ENCODE measurements around the gene FBXL15. TPM values are rescaled to one million over a fixed set of nuclear protein-coding genes. Genes with fewer than 3 reads are reported as not detected.

Gene FBXL15
- total and polyA plus RNA-seq, 2 of the 13 experiments (the other 11 are each of a cell fraction or from before 2014, with no cell fraction given), result 4.3 to 8.3 TPM

- Histone ChIP-seq H3K4me1 (ENCODE audit: insufficient read depth, low read length) (peaks cover 35% of the 10 kb centered on the region), H3K4me2 (ENCODE audit: low read depth, low read length) (peak within 1 kb of the TSS; percentile 97), H3K79me2 (ENCODE audit: insufficient read depth, low read length) (peaks cover 5% of the 10 kb centered on the region), H3K4me3 (replicated peaks in 1 of 3; ENCODE audit: insufficient read depth in 1 of 3, low read depth in 2 of 3, low read length in 3 of 3) (peak within 1 kb of the TSS; percentile 74 to 92 (median 91)), H3K27ac (ENCODE audit: extremely low read length, insufficient read depth, low read length) (peak within 1 kb of the TSS; percentile 72), H4K20me1 (ENCODE audit: insufficient read depth, low read length) (no peaks in the 10 kb centered on the region), H2AFZ (ENCODE audit: low read length) (peak within 1 kb of the TSS; percentile 1), H3K9me3 (ENCODE audit: low read length) (no peaks in the 10 kb centered on the region), H3K36me3 (replicated peaks in 1 of 2; ENCODE audit: control insufficient read depth in 1 of 2, insufficient read depth in 2 of 2, low read length in 2 of 2) (no peaks in the 10 kb centered on the region), H3K27me3 (ENCODE audit: control insufficient read depth in 1 of 2, insufficient read depth in 2 of 2, low read length in 2 of 2) (no peaks in the 10 kb centered on the region; a peak in 1 of 5 replicates), H3K9ac (ENCODE audit: insufficient read depth, low read depth, low read length) (peak within 1 kb of the TSS; percentile 85)
- peak; percentile 89 for DNase-seq (ENCODE audit: low spot score)
- peak; percentile 78 for ATAC-seq
- WGBS (ENCODE audit: low lambda C conversion rate), result 3% methylated on average over 24 of the region's 52 CpGs
- in situ Hi-C loops (cut with HindIII; ENCODE audit: extremely low pct_ligation_motif_present, low pct_unique_long_range_greater_than_20kb) (no loop called here), intact Hi-C loops (cut with micrococcal nuclease; ENCODE audit: unreplicated experiment) (loop anchor here (2.0 kb wide), 1 partner anchor 16 kb away; no protein-coding TSS in a partner anchor)
- ChIA-PET POLR2A (interaction anchor here (0.6 to 6.8 kb wide), 14 partner anchors 9 to 210 kb away, joined by 3 to 135 read pairs (median 6); partner anchors contain the start of genes ACTR1A, C10orf95, FBXL15 and NFKB2), CTCF (ENCODE audit: low intra/inter-chr PET ratio, low total read pairs) (no interaction called here)
- peak; percentile 88 for FAIRE-seq
- BruUV-seq (replicated peaks), result TSS peak; percentile 55
- TF ChIP-seq ZSCAN22 (CRISPR knock-in tag; IDR thresholded peaks at IDR 0.05) (no peak), ZNF83 (CRISPR knock-in tag; IDR thresholded peaks at IDR 0.05; ENCODE audit: borderline replicate concordance) (no peak), ETV6 (CRISPR knock-in tag; conservative IDR thresholded peaks at IDR 0.05) (peak; percentile 59; the same call in 1 of the 2 replicates), ZNF691 (CRISPR knock-in tag; IDR thresholded peaks at IDR 0.05; ENCODE audit: borderline replicate concordance, low read depth) (0 out of 2 replicates have a peak, but pooled peaks have one; percentile 62), HNRNPK (IDR thresholded peaks at IDR 0.05; ENCODE audit: low read depth, low read length, poor library complexity, severe bottlenecking) (no peak), ZHX1 (CRISPR knock-in tag; IDR thresholded peaks at IDR 0.05; ENCODE audit: low read depth) (peak; percentile 87), ZNF484 (CRISPR knock-in tag; IDR thresholded peaks at IDR 0.05; ENCODE audit: borderline replicate concordance, low read depth) (no peak), ZNF3 (CRISPR knock-in tag; IDR thresholded peaks at IDR 0.05) (no peak), POGZ (CRISPR knock-in tag; IDR thresholded peaks at IDR 0.05) (peak; percentile 54), HNRNPH1 (optimal IDR thresholded peaks at IDR 0.05; ENCODE audit: low read depth, low read length) (no peak), SOX6 (IDR thresholded peaks at IDR 0.05) (no peak), SOX6 (CRISPR knock-in tag; IDR thresholded peaks at IDR 0.05) (no peak; the same call in none of the 2 replicates), ZNF367 (CRISPR knock-in tag; IDR thresholded peaks at IDR 0.05; ENCODE audit: borderline replicate concordance) (no peak), KDM5A (IDR thresholded peaks at IDR 0.05; ENCODE audit: borderline replicate concordance, low read length) (peak; percentile 62; the same call in 1 of the 2 replicates), PHF20 (CRISPR knock-in tag; IDR thresholded peaks at IDR 0.05) (peak; percentile 80), DDIT3 (CRISPR knock-in tag; IDR thresholded peaks at IDR 0.05) (no peak), HOXA3 (CRISPR knock-in tag; IDR thresholded peaks at IDR 0.05) (peak; percentile 99), WIZ (CRISPR knock-in tag; IDR thresholded peaks at IDR 0.05) (no peak)
Observed at GRCh38 chr10:102432162-102432950, 11.7 kb downstream of the FBXL15 start, which contains the start of gene CUEDC2. Gene CUEDC2, minus strand, starts transcription at chr10:102432574. Its CDS starts 7,386 bp downstream, at chr10:102425188.

All from HepG2 (cell line).